ENCODE measurements around the gene KRT84.
"Not testable (repeated sequence)": the region's sequence is repeated elsewhere in the genome, so short reads cannot be mapped to it uniquely, and the experiment has no call there.

KRT84 gene

DNA sequence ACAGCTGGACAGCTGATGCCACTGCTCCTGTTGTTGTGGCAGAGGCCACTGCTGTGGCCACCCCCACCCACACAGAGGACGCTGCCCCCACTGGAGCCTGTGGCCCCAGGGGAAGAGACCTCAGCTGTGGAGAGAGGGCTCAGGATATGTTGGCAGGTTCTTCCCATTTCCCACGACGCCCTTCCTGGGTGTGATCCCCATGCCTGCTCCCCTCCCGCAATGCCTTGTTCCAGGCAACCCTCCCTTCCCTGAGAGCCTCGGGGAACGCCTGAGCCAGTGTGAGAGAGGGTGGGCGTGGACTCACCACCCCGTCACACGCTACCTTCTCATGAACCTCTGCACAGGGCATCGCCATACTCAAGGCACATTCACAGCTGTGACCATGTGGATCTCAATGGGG lies 26.4 kb upstream of the KRT84 start:
- DNase-seq (ENCODE audit: low read depth) = no peak

DNA sequence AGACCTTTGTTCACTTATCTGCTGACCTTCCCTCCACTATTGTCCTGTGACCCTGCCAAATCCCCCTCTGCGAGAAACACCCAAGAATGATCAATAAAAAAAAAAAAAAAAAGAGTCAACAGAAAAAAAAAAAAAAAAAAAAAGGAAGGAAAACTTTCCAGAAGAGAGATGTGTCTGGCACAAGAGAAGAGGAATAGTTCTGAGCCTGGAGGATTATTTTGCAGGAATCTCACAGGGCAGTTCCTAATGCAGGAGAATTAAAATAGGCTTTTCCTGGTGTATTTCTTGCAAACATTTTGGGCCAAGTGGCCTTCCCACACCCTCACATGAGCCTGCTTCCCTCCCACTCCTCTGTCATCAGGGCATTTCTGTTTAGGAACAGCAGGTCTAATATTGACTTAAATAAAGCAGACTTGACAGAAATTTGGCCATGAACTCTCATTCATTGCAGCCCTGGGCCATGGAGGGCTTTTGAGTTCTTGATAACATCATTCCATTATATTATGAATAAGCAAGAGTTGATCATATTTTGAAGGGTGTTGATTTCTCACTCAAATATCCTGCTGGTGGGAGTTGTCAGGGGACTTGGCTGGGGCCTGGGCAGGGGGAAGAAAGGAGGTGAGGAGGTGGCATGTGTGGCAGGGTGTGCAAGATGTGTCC lies 25.3 kb upstream of the KRT84 start:
- not testable (repeated sequence) for DNase-seq (ENCODE audit: low read depth)

DNA sequence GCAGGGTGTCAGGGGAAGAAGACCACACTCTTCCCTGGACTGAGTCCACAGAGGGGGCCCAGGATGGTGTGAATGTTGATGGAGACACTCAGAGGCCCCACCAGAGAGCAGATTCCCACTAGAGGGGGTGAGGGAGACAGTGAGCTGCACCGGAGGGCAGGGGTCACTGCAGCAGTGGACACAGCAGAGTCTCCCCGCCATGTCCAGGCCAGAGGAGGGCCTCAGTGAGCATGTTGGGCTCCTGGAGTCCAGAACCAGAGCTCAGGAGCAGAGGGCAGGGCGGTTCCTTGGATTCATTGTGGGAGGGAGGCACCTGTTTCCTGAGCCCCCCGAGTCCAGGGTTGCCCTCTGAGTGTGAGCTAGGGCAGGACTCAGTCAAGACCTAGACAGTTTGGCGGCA lies 22.5 kb upstream of the KRT84 start:
- DNase-seq (ENCODE audit: low read depth) = no peak

DNA sequence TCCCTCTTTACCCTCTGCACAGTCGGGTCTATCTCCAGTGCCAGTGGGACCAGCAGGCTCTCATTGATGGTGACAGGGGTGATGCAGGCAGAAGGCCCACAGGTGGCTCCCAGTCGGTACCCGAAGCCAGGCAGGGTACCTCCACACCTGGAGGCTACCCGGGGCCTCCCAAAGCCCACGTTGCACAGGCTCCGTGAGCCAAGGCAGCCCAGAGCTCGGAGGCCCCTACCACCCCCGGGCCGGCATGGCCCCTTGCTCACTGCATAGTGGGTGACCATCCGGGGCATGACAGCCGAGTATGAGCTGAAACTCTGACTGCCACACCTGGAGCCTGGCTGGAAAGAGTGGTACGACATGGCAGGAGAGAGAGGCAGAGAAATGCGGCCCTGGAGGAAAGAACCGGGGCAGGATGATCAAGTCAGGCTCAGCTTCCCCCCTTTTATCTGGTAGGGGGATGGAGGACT lies 20.5 kb upstream of the KRT84 start, which contains the start of gene KRT82:
TSS of gene KRT82 (minus strand) at position 414 of the 464 bp plus-strand sequence. CDS start at position 356, 58 bp downstream.
- no peak for DNase-seq (ENCODE audit: low read depth)

DNA sequence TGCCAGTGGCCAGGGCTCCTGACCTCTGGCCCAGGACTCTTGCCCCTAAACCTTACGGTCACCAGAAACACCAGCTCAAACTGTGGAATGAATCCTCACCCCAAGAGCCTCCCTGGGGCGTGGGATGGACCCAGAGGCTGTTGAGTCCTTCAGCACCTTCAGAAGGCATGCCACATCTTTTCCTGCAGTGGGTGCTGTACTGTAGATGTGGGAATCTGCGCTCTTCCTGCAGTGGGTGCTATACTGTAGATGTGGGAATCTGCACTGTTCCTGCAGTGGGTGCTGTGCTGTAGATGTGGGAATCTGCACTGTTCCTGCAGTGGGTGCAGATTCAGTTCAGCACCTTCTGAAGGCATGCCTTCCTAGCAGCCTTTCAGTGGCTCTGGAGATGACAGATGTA lies 19.5 kb upstream of the KRT84 start:
- DNase-seq (ENCODE audit: low read depth) = no peak

DNA sequence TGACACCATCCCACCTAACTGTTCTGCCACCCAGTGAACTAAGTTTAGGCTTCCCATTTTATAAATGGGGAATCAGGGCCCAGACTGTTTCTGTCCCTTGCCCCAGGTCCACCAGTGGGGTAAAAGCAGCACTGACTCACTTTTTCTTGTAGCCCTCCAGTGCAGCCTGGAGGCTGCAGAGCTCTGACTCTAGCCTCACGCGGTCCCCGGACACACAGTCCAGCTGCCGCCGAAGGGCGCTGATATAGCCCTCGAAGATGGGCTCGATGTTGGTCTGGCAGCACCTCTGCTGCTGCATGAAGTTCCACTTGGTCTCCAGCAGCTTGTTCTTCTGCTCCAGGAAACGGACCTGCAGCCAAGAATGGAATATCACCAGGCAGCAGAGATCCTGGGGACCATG lies 18.1 kb upstream of the KRT84 start:
- no peak for DNase-seq (ENCODE audit: low read depth)

DNA sequence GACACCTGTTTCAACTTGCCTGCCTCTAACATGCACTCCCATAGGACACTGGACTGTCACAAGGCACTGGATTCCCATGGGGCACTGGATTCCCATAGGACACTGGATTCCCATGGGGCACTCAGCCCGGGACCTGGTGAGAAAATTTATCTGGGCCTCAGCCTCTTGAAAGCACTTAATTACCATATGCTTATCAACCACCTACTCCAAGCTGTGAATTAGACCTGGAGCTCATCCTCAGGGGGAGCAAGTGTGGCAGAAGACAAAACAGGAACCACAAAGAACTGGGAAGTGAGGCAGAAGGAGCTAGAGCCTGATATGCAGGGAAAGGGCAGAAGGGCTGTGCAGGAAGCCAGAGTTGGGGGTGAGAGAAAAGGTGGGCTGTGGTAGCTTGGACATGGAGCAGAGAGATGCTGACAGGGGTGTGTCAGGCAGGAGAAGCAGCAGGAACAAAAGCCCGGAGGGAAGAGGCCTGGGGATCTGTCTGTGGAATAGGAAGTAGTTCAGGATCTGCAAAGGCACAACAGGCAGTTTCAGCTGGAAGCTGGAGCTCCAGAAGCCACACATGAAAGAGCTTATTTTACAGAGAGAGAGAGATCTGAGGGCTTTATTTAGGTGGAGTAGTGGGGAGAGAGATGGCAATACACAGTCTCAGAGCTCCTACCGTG lies 17.6 kb upstream of the KRT84 start:
- DNase-seq (ENCODE audit: low read depth) = no peak

DNA sequence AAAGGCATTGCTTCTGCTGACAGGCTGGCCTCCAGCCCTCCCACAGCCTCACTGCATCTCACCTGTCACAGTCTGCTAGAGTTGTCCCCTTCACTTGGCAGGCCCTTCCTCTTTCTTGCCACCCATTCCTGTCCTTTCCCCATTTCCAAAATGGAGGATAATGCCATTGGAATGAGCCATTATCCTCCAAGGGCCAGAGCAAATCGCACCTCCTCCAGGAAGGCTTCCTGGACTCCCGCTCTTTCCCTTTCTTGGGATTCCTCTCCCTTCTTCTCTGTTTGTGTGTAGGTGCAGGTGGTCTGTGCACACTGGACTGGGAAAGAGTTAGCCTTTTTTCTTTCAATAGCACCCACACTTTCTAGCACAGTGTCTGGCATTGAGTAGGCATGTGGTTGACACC lies 16.9 kb upstream of the KRT84 start:
- no peak for DNase-seq (ENCODE audit: low read depth)

DNA sequence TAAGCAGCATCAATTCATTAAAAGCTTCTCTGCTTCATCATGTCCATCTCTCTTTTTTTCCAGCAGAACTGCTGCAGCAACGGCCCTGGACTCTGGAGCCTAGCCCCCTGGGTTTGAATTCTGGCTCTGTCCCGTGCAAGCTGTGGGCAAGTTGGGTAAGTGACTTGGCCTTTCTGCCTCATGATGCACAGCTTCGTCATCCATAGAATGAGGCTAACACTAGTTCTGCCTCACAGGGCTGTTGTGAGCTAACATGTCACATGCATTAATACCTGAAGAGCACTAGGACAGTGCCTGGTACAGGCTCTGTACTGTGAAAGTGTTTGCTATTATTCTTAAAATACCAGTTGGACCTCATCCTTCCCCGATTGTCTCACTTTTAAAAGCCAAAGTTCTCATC lies 16.5 kb upstream of the KRT84 start:
- no peak for DNase-seq (ENCODE audit: low read depth)

DNA sequence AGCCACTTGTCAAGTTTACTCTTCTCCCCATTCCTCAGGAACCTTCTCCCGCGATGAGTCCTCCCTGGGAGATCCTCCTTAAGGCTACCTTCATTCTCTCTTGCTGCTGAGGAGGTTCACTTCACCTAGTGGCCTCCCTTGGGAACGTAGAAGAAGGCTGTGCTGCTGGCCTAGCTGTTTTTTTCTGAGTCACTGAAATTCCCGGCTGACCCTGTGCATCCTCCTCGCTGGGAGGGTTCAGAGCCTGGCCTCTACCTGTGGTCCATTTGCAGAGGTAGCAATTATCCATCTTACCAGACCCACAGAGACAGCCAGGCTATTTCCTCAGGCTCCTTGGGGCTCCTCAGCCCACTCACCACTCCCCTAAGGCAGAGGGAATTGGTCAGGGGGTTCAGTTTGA lies 16.1 kb upstream of the KRT84 start:
- DNase-seq (ENCODE audit: low read depth) = no peak

DNA sequence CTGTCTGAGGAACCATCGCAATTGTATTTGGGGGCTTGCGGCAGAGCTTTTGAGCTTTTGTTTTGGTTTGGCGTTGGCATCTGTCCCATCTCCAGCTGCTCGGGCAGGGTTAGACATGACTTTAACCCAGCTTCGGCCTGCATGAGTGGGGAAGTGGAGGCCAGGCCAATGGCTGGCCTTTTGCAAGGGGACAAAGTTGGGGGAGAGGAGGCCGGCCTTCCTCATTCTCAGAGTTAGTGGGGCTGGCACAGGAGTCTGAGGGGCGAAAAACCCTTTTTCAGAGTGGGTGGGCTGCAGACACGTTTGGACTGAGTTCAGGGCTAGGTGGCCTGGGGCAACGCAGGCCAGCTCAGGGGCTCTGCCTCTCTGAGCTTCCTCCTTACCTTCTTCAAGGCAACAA lies 15.5 kb upstream of the KRT84 start:
- no peak for DNase-seq (ENCODE audit: low read depth)

DNA sequence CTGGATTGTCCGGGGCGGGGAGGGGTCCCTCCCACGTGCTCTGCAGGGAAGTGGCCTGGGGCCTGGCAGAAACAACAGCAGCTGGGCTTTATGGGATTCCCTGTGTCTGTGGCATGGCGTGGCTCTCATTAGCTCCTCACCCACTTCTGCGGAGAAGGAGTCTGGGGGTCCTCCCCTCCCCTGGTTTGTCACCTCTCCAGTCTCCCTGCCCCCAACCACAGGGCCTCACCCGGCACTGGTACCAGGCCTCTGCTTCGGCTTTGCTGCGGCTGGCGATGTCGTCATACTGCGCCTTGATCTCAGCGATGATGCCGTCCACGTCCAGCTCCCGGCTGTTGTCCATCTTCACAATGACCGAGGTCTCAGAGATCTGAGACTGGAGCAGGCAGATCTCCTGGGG lies 14.3 kb upstream of the KRT84 start:
- DNase-seq (ENCODE audit: low read depth) = no peak

DNA sequence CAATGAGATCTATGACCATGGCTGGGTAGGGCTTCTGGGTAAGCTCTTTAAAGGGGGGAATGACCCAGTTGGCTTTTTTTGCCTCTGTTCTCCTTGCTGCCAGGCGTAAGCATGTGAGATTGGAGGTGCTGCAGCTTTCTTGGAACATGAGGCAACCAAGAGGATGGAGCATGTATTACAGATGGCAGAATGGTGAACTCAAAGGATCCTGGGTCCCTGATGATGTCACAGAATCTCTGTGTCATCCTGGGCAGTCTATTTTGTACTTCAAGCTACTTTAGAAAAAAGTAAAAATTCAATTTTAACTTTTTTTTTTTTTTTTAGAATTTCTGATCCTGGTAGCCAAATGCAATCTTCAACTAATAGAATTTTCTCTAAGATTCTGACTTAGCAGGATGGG lies 12.7 kb upstream of the KRT84 start:
- DNase-seq (ENCODE audit: low read depth) = no peak

DNA sequence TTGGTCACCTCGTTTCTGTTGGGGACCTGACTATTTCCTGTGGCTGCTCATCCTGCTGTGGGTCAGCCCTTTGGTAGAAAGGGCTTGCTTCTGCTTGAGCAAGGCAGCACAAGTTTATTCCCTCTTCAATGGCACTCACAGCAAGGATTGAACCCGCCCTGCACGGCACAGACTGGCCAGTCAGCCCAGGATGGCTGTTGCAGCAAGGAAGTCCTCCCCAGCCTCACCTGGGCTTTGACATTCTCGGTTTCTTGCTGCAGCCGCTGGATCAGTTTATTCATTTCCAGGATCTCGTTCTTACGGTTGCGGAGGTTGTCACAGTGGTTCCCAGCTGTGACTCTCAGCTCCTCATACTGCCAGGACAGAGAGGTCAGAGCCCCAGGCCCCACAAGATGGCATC lies 11.2 kb upstream of the KRT84 start:
- no peak for DNase-seq (ENCODE audit: low read depth)

DNA sequence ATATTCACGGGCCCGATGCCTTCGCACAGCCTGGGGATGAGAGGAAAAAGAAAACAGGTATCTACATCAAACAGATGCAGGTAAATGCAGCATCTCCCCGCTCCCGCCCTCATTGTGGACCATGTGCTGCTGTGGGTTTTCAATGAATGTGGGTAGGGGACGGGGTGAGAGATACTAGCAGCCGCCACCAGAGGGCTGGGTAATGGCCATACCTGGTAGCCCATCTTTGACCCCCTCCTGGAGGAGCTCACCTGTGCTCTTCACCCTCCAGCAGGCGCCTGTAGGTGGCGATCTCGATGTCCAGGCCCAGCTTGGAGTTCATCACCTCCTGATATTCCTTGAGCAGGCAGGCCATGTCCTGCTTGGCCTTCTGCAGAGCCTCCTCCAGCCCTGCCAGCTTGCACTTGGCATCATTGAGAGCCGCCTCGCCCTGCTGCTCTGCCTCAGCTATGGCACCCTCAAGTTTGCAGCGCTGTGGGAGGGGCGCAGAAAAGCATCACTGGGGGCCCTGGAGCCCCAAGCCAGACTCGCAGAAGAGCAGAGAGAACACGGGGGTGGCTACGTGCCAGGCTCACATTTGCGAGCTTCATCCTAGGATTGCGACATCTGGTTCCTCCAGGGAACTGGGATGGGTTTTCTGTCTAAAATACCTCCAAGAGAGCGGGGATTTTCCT lies 10.4 kb upstream of the KRT84 start:
- no peak for DNase-seq (ENCODE audit: low read depth)

DNA sequence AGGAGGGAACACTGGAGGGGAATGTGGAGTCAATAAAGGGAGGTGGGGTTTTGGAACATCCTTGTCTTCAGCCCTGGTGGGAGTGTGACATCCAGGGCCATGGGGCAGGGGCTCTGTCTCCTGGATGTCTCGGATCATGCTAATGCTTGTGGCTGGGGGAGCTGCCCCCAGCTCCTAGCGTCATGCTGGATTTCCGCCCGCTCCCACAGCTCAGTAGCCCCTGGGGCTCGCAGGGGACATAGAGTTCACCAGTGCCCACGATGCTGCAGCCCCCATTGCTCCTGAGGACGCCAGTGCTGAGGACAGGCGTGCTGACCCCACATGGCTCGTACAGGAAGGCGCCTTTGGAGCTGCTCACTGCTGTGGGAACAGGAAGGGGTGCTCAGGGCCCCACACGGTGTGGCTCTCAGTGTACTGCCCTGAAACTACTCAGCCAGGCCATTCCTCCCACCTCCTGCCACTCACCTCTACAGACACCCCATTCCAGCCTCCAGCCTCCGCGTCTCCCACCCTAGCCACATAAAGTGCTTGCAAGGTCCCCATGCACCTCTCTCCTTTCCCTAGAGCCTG lies 9.5 kb upstream of the KRT84 start:
- DNase-seq (ENCODE audit: low read depth) = no peak

DNA sequence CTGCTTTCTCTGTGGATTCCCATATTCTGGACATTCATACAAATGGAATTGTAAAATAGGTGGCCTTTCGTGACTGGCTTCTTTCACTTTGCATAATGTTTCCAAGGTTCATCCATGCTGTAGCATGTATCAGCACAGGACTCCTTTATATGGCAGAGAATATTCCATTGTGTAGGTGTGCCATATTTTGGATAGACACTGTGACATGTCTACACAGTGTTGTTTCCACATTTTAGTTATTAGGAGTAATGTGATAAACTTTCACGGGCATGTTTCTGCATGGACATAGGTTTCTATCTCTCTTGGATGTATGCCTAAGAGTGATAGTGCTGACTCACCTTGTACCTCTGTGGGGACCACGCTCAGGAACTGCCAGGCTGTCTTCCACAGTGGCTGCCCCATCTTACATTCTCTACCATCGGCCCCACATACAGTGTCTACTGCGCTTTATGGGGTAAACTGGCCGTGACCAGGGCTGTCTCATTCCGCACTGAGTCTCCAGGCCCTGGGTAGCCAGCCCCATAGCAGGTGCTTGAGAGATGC lies 7.1 kb upstream of the KRT84 start:
- no peak for DNase-seq (ENCODE audit: low read depth)

DNA sequence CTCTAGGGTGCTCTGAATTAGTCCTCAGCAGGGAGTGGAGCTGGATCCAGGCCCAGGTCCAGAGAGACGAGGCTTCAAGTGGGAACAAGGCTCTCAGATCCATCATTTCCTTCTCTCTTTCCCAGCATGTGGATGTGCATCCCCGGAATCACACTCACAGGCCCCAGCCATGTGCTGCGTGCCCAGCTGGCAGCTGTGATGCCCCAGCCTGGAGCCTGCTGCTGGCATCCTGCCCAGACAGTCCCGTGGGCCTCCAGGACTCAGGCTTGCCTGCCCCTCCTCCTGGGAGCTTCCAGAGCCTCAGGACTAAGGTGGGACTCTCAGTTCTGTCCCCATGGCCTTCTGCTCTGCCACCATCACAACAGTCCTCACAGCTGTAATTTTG lies 6.2 kb upstream of the KRT84 start:
- DNase-seq (ENCODE audit: low read depth) = no peak

DNA sequence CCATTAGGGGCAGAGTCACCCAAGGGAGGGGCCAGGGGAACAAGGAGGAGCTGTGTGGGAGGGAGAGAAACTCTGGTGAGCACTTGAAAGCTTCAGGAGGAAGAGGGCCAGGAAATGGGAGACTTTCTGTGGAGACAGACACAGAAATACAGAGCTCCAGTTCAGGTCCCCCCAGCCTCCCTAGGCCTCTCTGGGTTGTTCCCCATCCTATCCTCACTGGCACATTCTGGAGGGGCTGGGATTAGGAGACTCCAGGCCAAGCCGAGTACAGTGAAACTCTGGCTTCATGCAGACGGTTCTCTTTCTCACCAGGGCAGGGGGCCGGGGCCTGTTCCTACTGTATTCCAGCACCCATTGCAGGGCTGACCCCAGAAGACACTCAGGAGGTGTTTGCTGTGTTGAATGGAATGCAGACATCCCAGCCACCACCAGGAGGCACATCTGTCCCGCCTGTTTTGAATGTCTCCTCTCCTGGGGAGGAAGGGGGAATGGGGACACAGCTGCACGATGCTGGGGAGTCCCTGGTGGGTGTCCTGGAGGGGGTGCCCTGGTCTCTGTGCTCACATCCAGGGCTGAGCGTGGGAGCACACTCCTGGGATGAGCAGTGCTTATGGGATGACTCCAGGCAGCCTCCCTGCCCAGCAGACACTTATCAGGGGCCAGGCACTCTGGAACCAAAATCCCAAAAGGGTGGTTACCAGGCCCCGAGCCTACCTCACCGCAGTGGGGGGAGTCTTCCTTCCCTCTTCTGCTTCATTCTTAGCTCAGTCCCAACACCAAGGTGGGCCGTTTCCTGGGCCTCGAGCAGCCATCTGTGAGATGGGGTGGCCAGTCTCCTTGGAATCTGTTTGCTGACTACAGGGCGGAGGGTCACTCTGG lies 5.5 kb upstream of the KRT84 start:
- DNase-seq (ENCODE audit: low read depth) = no peak

DNA sequence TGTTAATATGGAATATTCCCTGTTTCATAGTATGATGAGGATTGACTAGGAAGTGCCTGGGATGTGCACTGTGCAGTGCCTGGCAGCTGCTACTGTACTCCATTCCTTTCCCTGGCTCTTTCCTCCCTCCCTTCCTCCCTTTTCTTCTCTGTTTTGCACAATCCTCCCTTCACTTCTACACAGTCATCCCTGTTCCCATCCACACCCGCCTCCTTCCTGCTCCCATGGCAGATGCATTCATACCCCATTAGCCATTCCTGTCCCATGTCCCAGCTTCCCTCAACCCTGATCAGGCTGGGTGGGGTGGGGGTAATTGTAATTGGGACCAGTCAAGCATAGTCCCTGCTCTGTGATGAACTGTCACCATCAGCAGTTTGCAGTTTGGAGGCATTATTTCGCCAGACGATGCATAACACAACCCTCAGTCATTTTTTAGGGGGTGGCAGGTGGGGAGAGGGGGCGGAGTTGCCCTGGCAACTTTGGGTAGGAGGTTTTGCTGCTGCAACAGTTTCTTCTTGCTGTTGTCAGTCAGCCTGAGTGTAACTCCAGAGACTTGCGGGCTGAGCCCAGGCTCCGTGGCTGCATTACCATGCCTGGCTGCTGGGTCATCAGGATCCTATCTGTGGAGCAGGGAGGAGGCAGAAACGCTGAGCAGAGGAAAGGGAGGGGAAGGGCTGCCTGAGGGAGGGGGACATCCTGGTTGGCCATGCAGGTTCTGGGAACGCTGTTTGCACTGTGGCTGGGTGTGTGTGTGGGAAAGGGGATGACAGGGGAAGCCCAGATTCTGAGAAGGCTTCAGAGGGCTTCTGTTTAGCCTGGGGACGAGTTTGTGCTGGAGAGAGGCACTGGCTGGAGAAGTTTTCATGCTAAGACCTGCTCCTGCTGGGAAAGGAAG lies 4.1 kb upstream of the KRT84 start:
- no peak for DNase-seq (ENCODE audit: low read depth)

DNA sequence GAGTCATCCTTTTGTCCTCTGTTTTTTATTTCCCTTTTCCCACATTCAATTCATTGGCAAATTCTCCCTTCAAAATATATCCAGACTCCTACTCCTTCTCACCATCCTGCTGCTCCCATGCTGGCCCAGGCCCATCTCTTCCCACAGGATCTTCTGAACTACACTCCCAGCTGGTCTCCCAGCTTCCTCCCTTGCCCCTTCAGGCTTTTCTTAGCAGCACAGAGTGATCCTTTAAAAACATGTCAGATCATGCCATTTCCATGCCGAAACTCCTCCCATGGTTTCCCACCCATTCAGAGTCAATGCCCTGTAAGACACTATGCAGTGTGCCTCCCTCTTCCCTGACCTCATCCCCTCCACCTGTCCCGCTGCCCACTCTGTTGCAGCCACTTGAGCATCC lies 2.4 kb upstream of the KRT84 start:
- DNase-seq (ENCODE audit: low read depth) = no peak

Data from activated T-cell treated with anti-CD3 and anti-CD28 coated beads for 1 hour (primary cell).